ENCODE results near the gene BANK1.

- no peak for TF ChIP-seq CTCF (IDR thresholded peaks at IDR 0.05)
- TF ChIP-seq POLR2A (IDR thresholded peaks at IDR 0.05), result no peak
- TF ChIP-seq EP300 (IDR thresholded peaks at IDR 0.05; ENCODE audit: low read depth), result no peak
Measured at GRCh38 chr4:102105983-102106382, 315.5 kb downstream of the BANK1 start.

Measured in transverse colon (tissue), 3 donors.